HEK293 (cell line): ENCODE data around the gene RHBDF2.

ENCODE experiments used
- AEBP2 ChIP-seq: fragments of 450-650 bp; formaldehyde crosslinking; IDR thresholded peaks from 2 replicates; pipeline ENCODE4 v1.5.1; 2016; ENCODE audit warnings: missing biosample characterization, missing genetic modification characterization, borderline replicate concordance
- CTCF ChIP-seq: fragments of 450-650 bp; formaldehyde crosslinking; IDR thresholded peaks from 2 replicates; pipeline ENCODE4 v1.5.1; 2016; ENCODE audit warnings: missing biosample characterization, missing genetic modification characterization
- KLF16 ChIP-seq: fragments of 450-650 bp; formaldehyde crosslinking; IDR thresholded peaks from 2 replicates; pipeline ENCODE4 v1.5.1; 2017; ENCODE audit warnings: missing biosample characterization, missing genetic modification characterization
- MYNN ChIP-seq: fragments of 450-650 bp; formaldehyde crosslinking; IDR thresholded peaks from 2 replicates; pipeline ENCODE4 v1.5.1; 2016; ENCODE audit warnings: missing biosample characterization, missing genetic modification characterization, borderline replicate concordance
- PBX3 ChIP-seq: sonication (generic); formaldehyde crosslinking; IDR thresholded peaks from 2 replicates; pipeline ENCODE4 v1.8.1; 2022; ENCODE audit warnings: mild to moderate bottlenecking, moderate library complexity, missing genetic modification reagents
- RBAK ChIP-seq: fragments of 450-650 bp; formaldehyde crosslinking; IDR thresholded peaks from 2 replicates; pipeline ENCODE4 v1.5.1; 2016; ENCODE audit warnings: missing biosample characterization, missing genetic modification characterization
- TCF7L2 ChIP-seq: IDR thresholded peaks from 2 replicates; pipeline ENCODE4 v1.6.1; 2011; ENCODE audit warnings: low read depth, mild to moderate bottlenecking, inconsistent platforms, low read length, moderate library complexity, borderline replicate concordance
- ZFP3 ChIP-seq: fragments of 450-650 bp; formaldehyde crosslinking; IDR thresholded peaks from 2 replicates; pipeline ENCODE4 v1.5.1; 2016; ENCODE audit warnings: low read depth, missing biosample characterization, missing genetic modification characterization
- ZNF114 ChIP-seq: fragments of 450-650 bp; formaldehyde crosslinking; IDR thresholded peaks from 2 replicates; pipeline ENCODE4 v1.5.0; 2017; ENCODE audit warnings: missing biosample characterization, missing genetic modification characterization
- ZNF202 ChIP-seq: fragments of 450-650 bp; formaldehyde crosslinking; IDR thresholded peaks from 2 replicates; pipeline ENCODE4 v1.5.1; 2016; ENCODE audit warnings: missing biosample characterization, missing genetic modification characterization, borderline replicate concordance
- ZNF221 ChIP-seq: fragments of 450-650 bp; formaldehyde crosslinking; IDR thresholded peaks from 2 replicates; pipeline ENCODE4 v1.5.1; 2017; ENCODE audit warnings: missing biosample characterization, missing genetic modification characterization, borderline replicate concordance
- ZNF37A ChIP-seq: fragments of 450-650 bp; IDR thresholded peaks from 2 replicates; pipeline ENCODE4 v1.5.1; 2018; ENCODE audit warnings: missing biosample characterization, missing genetic modification characterization
- ZNF501 ChIP-seq: fragments of 450-650 bp; formaldehyde crosslinking; IDR thresholded peaks from 2 replicates; pipeline ENCODE4 v1.5.1; 2016; ENCODE audit warnings: missing biosample characterization, missing genetic modification characterization
- TF ChIP-seq, protein P1 (sequence below): fragments of 450-650 bp; formaldehyde crosslinking; IDR thresholded peaks from 2 replicates; pipeline ENCODE4 v1.5.1; 2016; ENCODE audit warnings: missing biosample characterization, missing genetic modification characterization

DNA sequence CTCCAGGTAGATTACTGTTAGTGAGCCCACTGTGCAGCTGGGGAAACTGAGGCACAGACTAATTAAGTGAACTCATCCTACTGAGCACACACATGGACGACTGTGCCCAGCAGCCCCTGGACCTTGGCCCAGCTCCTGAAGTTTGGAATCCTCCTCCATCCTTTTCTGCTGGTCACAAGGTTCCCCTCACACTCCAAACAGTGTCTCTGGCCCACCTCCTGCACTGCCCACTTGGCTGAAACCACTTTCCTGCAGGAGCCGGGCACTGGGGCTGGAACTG, 3.6 kb downstream of the RHBDF2 start:
- TF ChIP-seq CTCF (tag by site-specific recombination) (no peak), ZNF114 (tag by site-specific recombination) (no peak), PBX3 (no peak), ZNF37A (no peak), MYNN (tag by site-specific recombination) (no peak), ZNF221 (tag by site-specific recombination) (no peak), TCF7L2 (no peak), KLF16 (tag by site-specific recombination) (no peak), RBAK (tag by site-specific recombination) (no peak), ZFP3 (tag by site-specific recombination) (no peak), AEBP2 (no peak), ZNF501 (no peak), ZNF202 (tag by site-specific recombination) (no peak)
- TF ChIP-seq, protein P1, sequence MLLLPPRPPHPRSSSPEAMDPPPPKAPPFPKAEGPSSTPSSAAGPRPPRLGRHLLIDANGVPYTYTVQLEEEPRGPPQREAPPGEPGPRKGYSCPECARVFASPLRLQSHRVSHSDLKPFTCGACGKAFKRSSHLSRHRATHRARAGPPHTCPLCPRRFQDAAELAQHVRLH (tag by site-specific recombination): no peak
